Nasal cavity respiratory epithelium epithelial cell of viscerocranial mucosa (primary cell): Measurements from ENCODE around the gene OR51A4. TPM values are rescaled to one million over a fixed set of nuclear protein-coding genes. Genes with fewer than 3 reads are reported as not detected.

Source experiments
- total RNA-seq: library from RNA; depleted of rRNA; stranded (reverse); fragments of >200 nt; gene quantifications from 2 replicates; pipeline ENCODE4 v1.2.3, GENCODE V29; 2014

The OR51A4 gene
- total RNA-seq: not detected in 2 replicates

GRCh38 chr11:4947505-4947904 lies at the start of gene OR51A4:
Gene OR51A4 (minus strand): TSS chr11:4947605. CDS start chr11:4947100, 505 bp downstream.

DNA sequence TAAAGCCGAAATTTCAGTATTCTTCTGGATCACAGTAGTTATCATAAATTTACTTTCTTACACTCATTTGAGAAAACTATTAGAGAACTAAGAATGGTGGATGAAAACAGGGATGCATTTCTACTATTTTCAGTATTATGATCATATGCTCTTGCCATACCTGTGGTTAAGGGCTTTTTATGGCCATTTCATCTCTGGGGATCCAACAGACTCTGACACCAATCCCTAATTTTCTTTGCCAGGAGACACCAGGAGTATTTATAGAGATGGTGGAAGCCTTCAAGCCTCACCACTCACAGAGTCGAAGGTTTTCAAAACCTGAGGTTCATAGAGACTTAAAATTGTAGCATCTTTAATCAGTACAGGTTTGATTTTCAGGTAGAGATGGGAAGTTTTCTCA lies 47.1 kb upstream of the OR51A4 start, which contains the start of gene OR51L1:
TSS of gene OR51L1 (plus strand) at position 301 of the 400 bp plus-strand sequence. CDS start 4,132 bp downstream, outside the sequence.

GRCh38 chr11:4955613-4956012 lies 8.2 kb upstream of the OR51A4 start, which contains the start of gene OR51A2:
Gene OR51A2 (minus strand): TSS chr11:4955713. CDS start chr11:4955713, 0 bp downstream.

DNA sequence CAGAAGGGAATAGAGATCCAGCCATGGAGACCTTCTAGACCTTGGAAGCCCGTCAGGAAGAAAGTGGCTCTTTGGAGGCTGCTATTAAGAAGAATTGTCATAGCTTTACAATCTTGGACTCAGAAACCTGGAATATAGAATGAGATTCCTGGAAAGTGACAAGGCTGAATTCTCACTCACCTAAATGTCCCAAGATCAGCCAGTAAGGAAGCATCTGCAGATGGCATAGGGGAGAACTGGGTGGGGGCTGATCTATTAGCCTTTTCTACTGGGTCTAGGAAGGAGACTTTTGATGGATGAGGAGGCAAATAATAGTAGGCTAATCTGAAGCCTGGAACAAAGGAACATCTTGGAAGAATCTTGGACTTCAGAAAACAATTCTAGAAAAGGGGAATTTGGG lies 23.2 kb downstream of the OR51A4 start, which contains the start of gene OR51G1:
TSS of gene OR51G1 (minus strand) at position 101 of the 400 bp plus-strand sequence. CDS start at position 101, 0 bp downstream.

GRCh38 chr11:4919250-4919649 lies 28.2 kb downstream of the OR51A4 start, which contains the start of gene OR51G2:
Gene OR51G2 (minus strand): TSS chr11:4919350. CDS start chr11:4915663, 3,687 bp downstream.

GRCh38 chr11:4903484-4903883 lies 43.9 kb downstream of the OR51A4 start, which contains the start of gene OR51A7:
Gene OR51A7 (plus strand): TSS chr11:4903783. CDS start chr11:4907370, 3,587 bp downstream.

Other genes with a start within 250 kb of the OR51A4 start
- not detected in 2 replicates for gene OR51E2, start 249.8 kb downstream of the OR51A4 start, total RNA-seq
- not detected in 2 replicates for gene MMP26, start 242.8 kb downstream of the OR51A4 start, total RNA-seq
- not detected in 2 replicates for gene OR51F1, start 177.7 kb downstream of the OR51A4 start, total RNA-seq
- not detected in 2 replicates for gene OR52R1, start 143.2 kb downstream of the OR51A4 start, total RNA-seq
- not detected in 2 replicates for gene OR51F2, start 126.3 kb downstream of the OR51A4 start, total RNA-seq
- not detected in 2 replicates for gene OR51S1, start 98.4 kb downstream of the OR51A4 start, total RNA-seq
- gene OR51T1, start 65.7 kb downstream of the OR51A4 start, total RNA-seq: not detected in 2 replicates
- not detected in 2 replicates for gene OR51A7, start 43.8 kb downstream of the OR51A4 start, total RNA-seq
- gene OR51G2, start 28.3 kb downstream of the OR51A4 start, total RNA-seq: not detected in 2 replicates
- not detected in 2 replicates for gene OR51G1, start 23.3 kb downstream of the OR51A4 start, total RNA-seq
- gene OR51A2, start 8.1 kb upstream of the OR51A4 start, total RNA-seq: not detected in 2 replicates
- gene OR51L1, start 47.2 kb upstream of the OR51A4 start, total RNA-seq: not detected in 2 replicates
- not detected in 2 replicates for gene OR52J3, start 98.9 kb upstream of the OR51A4 start, total RNA-seq
- not detected in 2 replicates for gene OR52E2, start 112.0 kb upstream of the OR51A4 start, total RNA-seq
- gene OR52E1, start 122.0 kb upstream of the OR51A4 start, total RNA-seq: not detected in 2 replicates
- not detected in 2 replicates for gene OR52A5, start 190.8 kb upstream of the OR51A4 start, total RNA-seq
- not detected in 2 replicates for gene OR52A1, start 207.2 kb upstream of the OR51A4 start, total RNA-seq